ENCODE results near the gene HACD2. TPM values are rescaled to one million over a fixed set of nuclear protein-coding genes. Genes with fewer than 3 reads are reported as not detected.

Gene HACD2
- total RNA-seq, 1 donor from 2014 or later, result 34.3 TPM

DNA sequence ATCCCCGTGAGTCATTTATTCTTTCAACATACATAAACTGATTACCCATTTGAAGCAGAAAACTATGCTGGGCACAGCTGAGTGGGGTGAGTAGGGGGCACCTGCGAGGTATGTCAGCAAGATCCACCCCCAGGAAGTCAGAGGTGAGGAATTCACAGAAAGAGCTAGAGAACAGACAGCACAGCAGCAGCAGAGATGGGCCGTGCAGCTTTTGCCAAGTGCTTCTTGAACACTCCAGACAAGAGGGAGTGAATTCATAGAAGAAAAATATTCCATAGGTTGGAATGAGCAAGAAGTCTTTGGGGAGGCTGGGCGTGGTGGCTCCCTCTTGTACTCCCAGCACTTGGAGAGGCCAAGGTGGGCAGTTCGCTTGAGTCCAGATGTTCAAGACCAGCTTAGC is 126.6 kb downstream of the HACD2 start:
- no peak overlapping the region for H3K27ac Mint-ChIP-seq (ENCODE audit: unreplicated experiment)
- H3K4me2 ChIP-seq (ENCODE audit: low read length), result no peak overlapping the region
- H3K4me1 ChIP-seq (ENCODE audit: insufficient read depth, low read length), result no peaks in the 10 kb centered on the region
- H3K9me3 Mint-ChIP-seq (ENCODE audit: unreplicated experiment), result no peaks in the 10 kb centered on the region
- H3K27ac ChIP-seq (ENCODE audit: low read depth, low read length), result no peak overlapping the region
- no peak for DNase-seq (ENCODE audit: low read depth)
- no peaks in the 10 kb centered on the region for H4K20me1 ChIP-seq (ENCODE audit: insufficient read depth, low read length)
- no peak for TF ChIP-seq EZH2 (IDR thresholded peaks at IDR 0.05; ENCODE audit: insufficient read depth, low read length)
- TF ChIP-seq, protein P1, sequence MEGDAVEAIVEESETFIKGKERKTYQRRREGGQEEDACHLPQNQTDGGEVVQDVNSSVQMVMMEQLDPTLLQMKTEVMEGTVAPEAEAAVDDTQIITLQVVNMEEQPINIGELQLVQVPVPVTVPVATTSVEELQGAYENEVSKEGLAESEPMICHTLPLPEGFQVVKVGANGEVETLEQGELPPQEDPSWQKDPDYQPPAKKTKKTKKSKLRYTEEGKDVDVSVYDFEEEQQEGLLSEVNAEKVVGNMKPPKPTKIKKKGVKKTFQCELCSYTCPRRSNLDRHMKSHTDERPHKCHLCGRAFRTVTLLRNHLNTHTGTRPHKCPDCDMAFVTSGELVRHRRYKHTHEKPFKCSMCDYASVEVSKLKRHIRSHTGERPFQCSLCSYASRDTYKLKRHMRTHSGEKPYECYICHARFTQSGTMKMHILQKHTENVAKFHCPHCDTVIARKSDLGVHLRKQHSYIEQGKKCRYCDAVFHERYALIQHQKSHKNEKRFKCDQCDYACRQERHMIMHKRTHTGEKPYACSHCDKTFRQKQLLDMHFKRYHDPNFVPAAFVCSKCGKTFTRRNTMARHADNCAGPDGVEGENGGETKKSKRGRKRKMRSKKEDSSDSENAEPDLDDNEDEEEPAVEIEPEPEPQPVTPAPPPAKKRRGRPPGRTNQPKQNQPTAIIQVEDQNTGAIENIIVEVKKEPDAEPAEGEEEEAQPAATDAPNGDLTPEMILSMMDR (IDR thresholded peaks at IDR 0.05; ENCODE audit: insufficient read depth, low read depth, low read length), result no peak
- no peak overlapping the region for H3K4me3 ChIP-seq (ENCODE audit: insufficient read depth, low read depth, low read length)
- H3K27me3 Mint-ChIP-seq (ENCODE audit: low read depth, unreplicated experiment), result peaks cover 67% of the 10 kb centered on the region
- no peak overlapping the region for H3K4me3 Mint-ChIP-seq (ENCODE audit: unreplicated experiment)
- H3K36me3 Mint-ChIP-seq (ENCODE audit: low read depth, unreplicated experiment), result no peaks in the 10 kb centered on the region
- H3K79me2 ChIP-seq (ENCODE audit: insufficient read depth, low read length), result no peaks in the 10 kb centered on the region
- FAIRE-seq, result no peak
- peaks cover 40% of the 10 kb centered on the region for H3K27me3 ChIP-seq (ENCODE audit: insufficient read depth, low read length)
- H3K4me1 Mint-ChIP-seq (ENCODE audit: low read depth, unreplicated experiment), result no peaks in the 10 kb centered on the region
- H3K36me3 ChIP-seq (ENCODE audit: insufficient read depth, low read length), result no peaks in the 10 kb centered on the region
- H2AFZ ChIP-seq (ENCODE audit: low read depth, low read length), result no peak overlapping the region
- H3K9ac ChIP-seq (ENCODE audit: low read length), result no peak overlapping the region
- no peaks in the 10 kb centered on the region for H3K9me3 ChIP-seq (ENCODE audit: insufficient read depth, low read depth, low read length)

DNA sequence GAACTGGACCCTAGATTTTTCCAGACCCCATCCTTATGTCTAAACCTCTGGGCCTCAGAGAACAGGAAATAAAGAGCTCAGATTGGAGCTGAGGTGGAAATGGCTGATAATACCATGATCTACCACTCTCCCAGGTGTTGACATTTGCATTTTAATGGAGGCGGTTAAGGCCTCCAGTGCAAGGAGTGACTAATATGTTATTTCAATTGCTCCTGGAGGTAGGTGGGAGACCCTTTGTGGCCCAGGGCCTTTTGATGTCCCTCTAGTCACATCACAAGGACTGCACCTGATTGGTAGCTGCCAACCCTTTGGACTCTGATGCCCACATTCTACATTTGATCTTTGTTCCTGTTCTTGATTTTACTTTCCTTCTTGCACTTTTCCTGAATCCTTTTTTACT is 127.0 kb downstream of the HACD2 start:
- Mint-ChIP-seq H3K27ac (ENCODE audit: unreplicated experiment) (no peak overlapping the region), H3K4me1 (ENCODE audit: low read depth, unreplicated experiment) (no peaks in the 10 kb centered on the region), H3K36me3 (ENCODE audit: low read depth, unreplicated experiment) (no peaks in the 10 kb centered on the region), H3K9me3 (ENCODE audit: unreplicated experiment) (no peaks in the 10 kb centered on the region), H3K27me3 (ENCODE audit: low read depth, unreplicated experiment) (peaks cover 67% of the 10 kb centered on the region), H3K4me3 (ENCODE audit: unreplicated experiment) (no peak overlapping the region)
- H4K20me1 ChIP-seq (ENCODE audit: insufficient read depth, low read length), result no peaks in the 10 kb centered on the region
- DNase-seq (ENCODE audit: low read depth) (no peak), FAIRE-seq (no peak)
- H3K9me3 ChIP-seq (ENCODE audit: insufficient read depth, low read depth, low read length), result no peaks in the 10 kb centered on the region
- no peak overlapping the region for H3K27ac ChIP-seq (ENCODE audit: low read depth, low read length)
- H3K36me3 ChIP-seq (ENCODE audit: insufficient read depth, low read length), result no peaks in the 10 kb centered on the region
- H3K9ac ChIP-seq (ENCODE audit: low read length), result no peak overlapping the region
- no peak overlapping the region for H3K4me2 ChIP-seq (ENCODE audit: low read length)
- no peak for TF ChIP-seq EZH2 (IDR thresholded peaks at IDR 0.05; ENCODE audit: insufficient read depth, low read length)
- TF ChIP-seq, protein P1 (IDR thresholded peaks at IDR 0.05; ENCODE audit: insufficient read depth, low read depth, low read length), result no peak
- H3K4me3 ChIP-seq (ENCODE audit: insufficient read depth, low read depth, low read length), result no peak overlapping the region
- no peaks in the 10 kb centered on the region for H3K4me1 ChIP-seq (ENCODE audit: insufficient read depth, low read length)
- no peak overlapping the region for H2AFZ ChIP-seq (ENCODE audit: low read depth, low read length)
- H3K27me3 ChIP-seq (ENCODE audit: insufficient read depth, low read length), result peaks cover 41% of the 10 kb centered on the region
- H3K79me2 ChIP-seq (ENCODE audit: insufficient read depth, low read length), result no peaks in the 10 kb centered on the region

DNA sequence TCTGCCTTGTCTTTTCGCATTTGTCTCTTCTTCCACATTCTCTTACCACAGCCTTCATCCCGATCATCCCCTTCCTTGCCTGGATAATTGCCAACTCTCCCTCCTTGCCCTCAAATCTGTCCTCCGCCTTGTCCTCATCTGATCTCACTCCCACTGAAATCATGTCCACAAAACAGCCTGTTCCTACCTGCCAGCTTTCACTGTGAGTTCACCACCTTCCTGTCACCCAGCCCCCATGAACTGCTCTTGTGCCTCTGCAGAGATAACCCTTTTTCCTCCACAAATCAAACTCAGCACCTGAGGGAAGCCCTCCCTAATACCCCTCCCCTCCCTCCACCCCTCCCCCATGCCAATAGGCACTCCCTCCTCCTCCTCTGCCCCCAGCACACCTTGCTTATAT is 131.2 kb downstream of the HACD2 start:
- Mint-ChIP-seq H3K4me1 (ENCODE audit: low read depth, unreplicated experiment) (no peaks in the 10 kb centered on the region), H3K27ac (ENCODE audit: unreplicated experiment) (no peak overlapping the region), H3K36me3 (ENCODE audit: low read depth, unreplicated experiment) (no peaks in the 10 kb centered on the region), H3K27me3 (ENCODE audit: low read depth, unreplicated experiment) (peaks cover 63% of the 10 kb centered on the region), H3K9me3 (ENCODE audit: unreplicated experiment) (no peaks in the 10 kb centered on the region), H3K4me3 (ENCODE audit: unreplicated experiment) (no peak overlapping the region)
- Histone ChIP-seq H3K4me1 (ENCODE audit: insufficient read depth, low read length) (no peaks in the 10 kb centered on the region), H3K4me2 (ENCODE audit: low read length) (no peak overlapping the region), H3K4me3 (ENCODE audit: insufficient read depth, low read depth, low read length) (no peak overlapping the region), H3K79me2 (ENCODE audit: insufficient read depth, low read length) (no peaks in the 10 kb centered on the region), H3K36me3 (ENCODE audit: insufficient read depth, low read length) (no peaks in the 10 kb centered on the region), H2AFZ (ENCODE audit: low read depth, low read length) (no peak overlapping the region), H3K9me3 (ENCODE audit: insufficient read depth, low read depth, low read length) (no peaks in the 10 kb centered on the region), H3K9ac (ENCODE audit: low read length) (no peak overlapping the region), H3K27ac (ENCODE audit: low read depth, low read length) (no peak overlapping the region), H3K27me3 (ENCODE audit: insufficient read depth, low read length) (peaks cover 26% of the 10 kb centered on the region), H4K20me1 (ENCODE audit: insufficient read depth, low read length) (no peaks in the 10 kb centered on the region)
- TF ChIP-seq, protein P1 (IDR thresholded peaks at IDR 0.05; ENCODE audit: insufficient read depth, low read depth, low read length), result no peak
- no peak for TF ChIP-seq EZH2 (IDR thresholded peaks at IDR 0.05; ENCODE audit: insufficient read depth, low read length)
- DNase-seq (ENCODE audit: low read depth) (no peak), FAIRE-seq (no peak)
